Kasumi-1 (cell line): ENCODE measurements around the gene MPZ.
"Not testable (repeated sequence)": the region's sequence is repeated elsewhere in the genome, so short reads cannot be mapped to it uniquely, and the experiment has no call there.

Experiments
- DNase-seq, 2 experiments: peaks; one replicate each; lab custom pipeline; 2025; lab: John Stamatoyannopoulos, UW

Gene MPZ

GRCh38 chr1:161309868-161310267 is at the start of gene MPZ:
MPZ (minus strand) TSS chr1:161309968; CDS start chr1:161309905, 63 bp downstream.
- DNase-seq, result no peak

GRCh38 chr1:161359291-161359690 is 49.5 kb upstream of the MPZ start:
- DNase-seq, result peak; percentile 28 to 29

- no peak for DNase-seq
These were observed 47.3 kb upstream of the MPZ start for GRCh38 chr1:161357073-161357472.

GRCh38 chr1:161351482-161351881 is 41.7 kb upstream of the MPZ start:
- DNase-seq, result no peak

- peak; percentile 36 to 41 for DNase-seq
These were observed 40.9 kb upstream of the MPZ start for GRCh38 chr1:161350671-161351070.

- no peak for DNase-seq
These were observed 33.1 kb upstream of the MPZ start for GRCh38 chr1:161342821-161343220.

GRCh38 chr1:161342177-161342576 is 32.4 kb upstream of the MPZ start:
- DNase-seq, result no peak

GRCh38 chr1:161335796-161336195 is 26.0 kb upstream of the MPZ start:
- DNase-seq, result no peak

- no peak for DNase-seq
These were observed 23.4 kb upstream of the MPZ start for GRCh38 chr1:161333166-161333565.

GRCh38 chr1:161330346-161330745 is 20.6 kb upstream of the MPZ start:
- DNase-seq, result no peak

GRCh38 chr1:161324020-161324419 is 14.3 kb upstream of the MPZ start:
- no peak for DNase-seq

GRCh38 chr1:161315841-161316674 is 6.3 kb upstream of the MPZ start:
- DNase-seq, result not testable (repeated sequence)

GRCh38 chr1:161314201-161314981 is 4.6 kb upstream of the MPZ start, which contains the start of gene SDHC:
SDHC (plus strand) TSS chr1:161314381; CDS start chr1:161314406, 25 bp downstream.
- DNase-seq, result peak; percentile 91 to 92

GRCh38 chr1:161313554-161314200 is 3.9 kb upstream of the MPZ start:
- peak in 1 of 2 experiments; percentile 29 for DNase-seq

GRCh38 chr1:161311595-161312181 is 1.9 kb upstream of the MPZ start:
- no peak for DNase-seq

GRCh38 chr1:161307892-161308638 is 1.7 kb downstream of the MPZ start:
- DNase-seq, result no peak

GRCh38 chr1:161307230-161307768 is 2.5 kb downstream of the MPZ start:
- DNase-seq, result no peak

- peak; percentile 92 for DNase-seq
These were observed 3.8 kb downstream of the MPZ start for GRCh38 chr1:161305867-161306519.

- DNase-seq, result no peak
These were observed 4.6 kb downstream of the MPZ start for GRCh38 chr1:161304927-161305866.
